ENCODE data around the gene CD180. TPM values are rescaled to one million over a fixed set of nuclear protein-coding genes. Genes with fewer than 3 reads are reported as not detected.
A peak's percentile ranks its signal among the peaks of the same experiment; 100 is the strongest.

Gene CD180
- total RNA-seq, 4 donors from 2014 or later: 0.37 to 0.83 (median 0.59) TPM; not detected in 1

- no peak for DNase-seq
- Histone ChIP-seq H3K27ac (peak overlapping the region; percentile 9 to 47), H3K4me3 (no peak overlapping the region), H3K9me3 (no peaks in the 10 kb centered on the region), H3K36me3 (no peaks in the 10 kb centered on the region), H3K4me1 (peaks cover 0 to 5% of the 10 kb centered on the region in 2 donors), H3K27me3 (no peaks in the 10 kb centered on the region)
- intact Hi-C loops (cut with DNase I; ENCODE audit: low total_unique reads): loop anchor here (5.0 kb wide), 1 partner anchor 44 kb away; no protein-coding TSS in a partner anchor
- TF ChIP-seq CTCF (IDR thresholded peaks at IDR 0.05) (no peak), POLR2A (IDR thresholded peaks at IDR 0.05) (no peak)
These were observed 9.9 kb upstream of the CD180 start for GRCh38 chr5:67206461-67206860.

- Histone ChIP-seq H3K4me3 (no peak overlapping the region), H3K27me3 (no peaks in the 10 kb centered on the region), H3K36me3 (no peaks in the 10 kb centered on the region), H3K27ac (peak overlapping the region; percentile 9 to 47), H3K9me3 (no peaks in the 10 kb centered on the region), H3K4me1 (peaks cover 0 to 5% of the 10 kb centered on the region in 2 donors)
- no peak for DNase-seq
- intact Hi-C loops (cut with DNase I; ENCODE audit: low total_unique reads): loop anchor here (5.0 kb wide), 1 partner anchor 44 kb away; no protein-coding TSS in a partner anchor
- TF ChIP-seq POLR2A (IDR thresholded peaks at IDR 0.05): no peak
- no peak for TF ChIP-seq CTCF (IDR thresholded peaks at IDR 0.05)
These were observed 9.4 kb upstream of the CD180 start for GRCh38 chr5:67205981-67206380.

GRCh38 chr5:67204821-67205220 lies 8.2 kb upstream of the CD180 start:
- Histone ChIP-seq H3K27ac (peak overlapping the region; percentile 27 to 35), H3K4me1 (peaks cover 0 to 5% of the 10 kb centered on the region in 2 donors), H3K9me3 (no peaks in the 10 kb centered on the region), H3K27me3 (no peaks in the 10 kb centered on the region), H3K36me3 (no peaks in the 10 kb centered on the region), H3K4me3 (no peak overlapping the region)
- TF ChIP-seq CTCF (IDR thresholded peaks at IDR 0.05): no peak
- TF ChIP-seq POLR2A (IDR thresholded peaks at IDR 0.05): no peak
- DNase-seq: no peak
- intact Hi-C loops (cut with DNase I; ENCODE audit: low total_unique reads): loop anchor here (5.0 kb wide), 1 partner anchor 43 kb away; no protein-coding TSS in a partner anchor

GRCh38 chr5:67203701-67204074 lies 7.1 kb upstream of the CD180 start:
- intact Hi-C loops (cut with DNase I; ENCODE audit: low total_unique reads): no loop called here
- DNase-seq: no peak
- no peaks in the 10 kb centered on the region for H3K27me3 ChIP-seq

GRCh38 chr5:67202828-67203227 lies 6.2 kb upstream of the CD180 start:
- Histone ChIP-seq H3K27me3 (no peaks in the 10 kb centered on the region), H3K27ac (no peak overlapping the region), H3K4me1 (peaks cover 0 to 5% of the 10 kb centered on the region in 2 donors), H3K36me3 (no peaks in the 10 kb centered on the region), H3K4me3 (no peak overlapping the region), H3K9me3 (no peaks in the 10 kb centered on the region)
- intact Hi-C loops (cut with DNase I; ENCODE audit: low total_unique reads): no loop called here
- no peak for DNase-seq
- TF ChIP-seq POLR2A (IDR thresholded peaks at IDR 0.05) (no peak), CTCF (IDR thresholded peaks at IDR 0.05) (no peak)

More at GRCh38 chr5:67203701-67204074, 7.1 kb upstream of the CD180 start:
- H3K27ac ChIP-seq: peak overlapping the region in 1 of 2 donors; percentile 44
- peaks cover 0 to 5% of the 10 kb centered on the region in 2 donors for H3K4me1 ChIP-seq
- H3K4me3 ChIP-seq: no peak overlapping the region
- TF ChIP-seq CTCF (IDR thresholded peaks at IDR 0.05) (no peak), POLR2A (IDR thresholded peaks at IDR 0.05) (no peak)
- H3K36me3 ChIP-seq: no peaks in the 10 kb centered on the region
- no peaks in the 10 kb centered on the region for H3K9me3 ChIP-seq
